ENCODE measurements around the gene RSL1D1. TPM values are rescaled to one million over a fixed set of nuclear protein-coding genes. Genes with fewer than 3 reads are reported as not detected.

The RSL1D1 gene
- total RNA-seq, 3 donors from 2014 or later = 81.9 to 116 (median 82.0) TPM

DNA sequence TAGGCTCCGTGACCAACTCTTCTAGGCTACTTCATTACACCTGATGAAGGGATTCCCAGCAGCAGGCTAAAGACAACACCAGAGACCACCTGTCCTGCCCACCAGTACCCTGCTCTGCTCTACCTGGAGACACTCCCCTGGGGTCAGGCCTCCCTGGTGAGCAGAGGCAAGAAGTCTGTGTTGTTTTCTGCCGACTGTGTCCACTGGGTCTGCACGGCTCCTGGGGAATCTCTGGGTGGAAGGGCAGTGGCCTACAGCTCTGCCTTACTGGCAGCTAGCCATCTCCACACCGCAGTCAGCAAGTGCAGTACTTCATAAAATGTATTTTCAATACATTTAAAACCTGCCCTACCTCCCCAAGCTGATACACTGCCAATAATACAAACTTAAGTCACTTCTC, 6.8 kb downstream of the RSL1D1 start:
- H3K9me3 ChIP-seq = no peaks in the 10 kb centered on the region
- intact Hi-C loops (cut with DNase I, micrococcal nuclease) = no loop called here
- peaks cover 8% of the 10 kb centered on the region for H3K36me3 ChIP-seq (ENCODE audit: low read depth)
- ATAC-seq (no peak), DNase-seq (no peak)
- no peaks in the 10 kb centered on the region for H3K4me1 ChIP-seq (ENCODE audit: low read depth)
- TF ChIP-seq, protein P1, sequence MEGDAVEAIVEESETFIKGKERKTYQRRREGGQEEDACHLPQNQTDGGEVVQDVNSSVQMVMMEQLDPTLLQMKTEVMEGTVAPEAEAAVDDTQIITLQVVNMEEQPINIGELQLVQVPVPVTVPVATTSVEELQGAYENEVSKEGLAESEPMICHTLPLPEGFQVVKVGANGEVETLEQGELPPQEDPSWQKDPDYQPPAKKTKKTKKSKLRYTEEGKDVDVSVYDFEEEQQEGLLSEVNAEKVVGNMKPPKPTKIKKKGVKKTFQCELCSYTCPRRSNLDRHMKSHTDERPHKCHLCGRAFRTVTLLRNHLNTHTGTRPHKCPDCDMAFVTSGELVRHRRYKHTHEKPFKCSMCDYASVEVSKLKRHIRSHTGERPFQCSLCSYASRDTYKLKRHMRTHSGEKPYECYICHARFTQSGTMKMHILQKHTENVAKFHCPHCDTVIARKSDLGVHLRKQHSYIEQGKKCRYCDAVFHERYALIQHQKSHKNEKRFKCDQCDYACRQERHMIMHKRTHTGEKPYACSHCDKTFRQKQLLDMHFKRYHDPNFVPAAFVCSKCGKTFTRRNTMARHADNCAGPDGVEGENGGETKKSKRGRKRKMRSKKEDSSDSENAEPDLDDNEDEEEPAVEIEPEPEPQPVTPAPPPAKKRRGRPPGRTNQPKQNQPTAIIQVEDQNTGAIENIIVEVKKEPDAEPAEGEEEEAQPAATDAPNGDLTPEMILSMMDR (IDR thresholded peaks at IDR 0.05) = no peak
- no peak overlapping the region for H3K4me3 ChIP-seq

DNA sequence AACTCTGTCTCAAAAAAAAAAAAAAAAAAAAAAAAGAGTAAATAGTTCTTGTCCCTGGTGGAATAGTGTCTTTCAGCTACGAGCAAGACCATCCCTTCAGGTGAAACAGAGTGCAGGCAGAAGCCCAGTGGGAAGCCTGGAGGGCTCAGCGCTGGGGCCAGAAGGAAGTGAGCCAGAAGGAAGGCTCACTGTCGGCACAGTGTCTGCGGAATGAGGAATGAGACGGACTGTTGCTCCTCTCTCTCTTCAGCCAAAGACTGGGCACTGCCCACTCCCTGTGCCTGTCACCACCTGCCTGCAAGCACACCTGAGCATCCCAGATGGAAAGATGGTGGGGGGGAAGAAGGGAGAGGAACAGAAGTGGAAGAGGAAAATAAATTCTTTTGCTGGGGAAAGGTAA, 7.5 kb downstream of the RSL1D1 start:
- no peak for ATAC-seq
- H3K36me3 ChIP-seq (ENCODE audit: low read depth) = peaks cover 8% of the 10 kb centered on the region

DNA sequence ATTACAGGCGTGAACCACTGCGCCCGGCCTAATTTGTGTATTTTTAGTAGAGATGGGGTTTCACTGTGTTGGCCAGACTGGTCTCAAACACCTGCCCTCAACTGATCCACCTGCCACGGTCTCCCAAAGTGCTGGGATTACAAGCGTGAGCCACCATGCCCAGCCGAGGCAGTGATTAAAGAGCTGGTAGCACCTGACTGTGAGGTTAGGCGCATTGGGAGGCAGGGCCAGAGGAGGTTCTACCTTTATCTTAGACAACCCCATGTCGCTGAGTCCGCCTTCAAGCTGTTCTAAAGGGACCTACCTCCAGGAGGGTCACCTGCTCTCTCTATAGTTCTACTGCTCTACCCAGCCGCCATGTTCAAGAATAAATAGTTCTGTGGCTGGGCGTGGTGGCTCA, 8.1 kb downstream of the RSL1D1 start:
- Histone ChIP-seq H3K4me1 (ENCODE audit: low read depth) (no peaks in the 10 kb centered on the region), H3K9me3 (no peaks in the 10 kb centered on the region), H3K36me3 (ENCODE audit: low read depth) (peaks cover 8% of the 10 kb centered on the region), H3K4me3 (no peak overlapping the region)
- ATAC-seq (no peak), DNase-seq (no peak)
- TF ChIP-seq, protein P1 (IDR thresholded peaks at IDR 0.05) = no peak
- intact Hi-C loops (cut with DNase I, micrococcal nuclease) = no loop called here

More for the DNA sequence above, 7.5 kb downstream of the RSL1D1 start:
- H3K4me1 ChIP-seq (ENCODE audit: low read depth) = no peaks in the 10 kb centered on the region
- H3K4me3 ChIP-seq = no peak overlapping the region
- no peak for DNase-seq
- intact Hi-C loops (cut with DNase I, micrococcal nuclease) = no loop called here
- TF ChIP-seq, protein P1 (IDR thresholded peaks at IDR 0.05) = no peak
- no peaks in the 10 kb centered on the region for H3K9me3 ChIP-seq

DNA sequence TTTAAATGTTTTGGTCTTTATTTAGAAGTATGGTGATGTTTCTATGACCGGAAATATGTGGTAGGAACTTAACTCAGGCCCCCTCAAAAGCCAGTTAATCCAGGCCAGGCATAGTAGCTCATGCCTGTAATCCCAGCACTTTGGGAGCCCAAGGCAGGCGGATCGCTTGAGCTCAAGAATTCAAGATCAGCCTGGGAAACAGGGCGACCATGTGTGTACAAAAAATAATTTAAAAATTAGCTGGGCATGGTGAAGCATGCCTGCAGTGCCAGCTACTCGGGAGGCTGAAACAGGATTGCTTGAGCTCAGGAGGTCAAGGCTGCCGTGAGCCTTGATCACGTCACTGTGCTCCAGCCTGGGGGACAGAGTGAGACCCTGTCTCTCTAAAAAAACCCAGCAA, 10.3 kb downstream of the RSL1D1 start:
- Histone ChIP-seq H3K4me3 (no peak overlapping the region), H3K36me3 (ENCODE audit: low read depth) (peaks cover 17% of the 10 kb centered on the region), H3K4me1 (ENCODE audit: low read depth) (no peaks in the 10 kb centered on the region), H3K9me3 (no peaks in the 10 kb centered on the region)
- no peak for DNase-seq
- TF ChIP-seq, protein P1 (IDR thresholded peaks at IDR 0.05) = no peak
- no peak for ATAC-seq
- intact Hi-C loops (cut with DNase I, micrococcal nuclease) = no loop called here

DNA sequence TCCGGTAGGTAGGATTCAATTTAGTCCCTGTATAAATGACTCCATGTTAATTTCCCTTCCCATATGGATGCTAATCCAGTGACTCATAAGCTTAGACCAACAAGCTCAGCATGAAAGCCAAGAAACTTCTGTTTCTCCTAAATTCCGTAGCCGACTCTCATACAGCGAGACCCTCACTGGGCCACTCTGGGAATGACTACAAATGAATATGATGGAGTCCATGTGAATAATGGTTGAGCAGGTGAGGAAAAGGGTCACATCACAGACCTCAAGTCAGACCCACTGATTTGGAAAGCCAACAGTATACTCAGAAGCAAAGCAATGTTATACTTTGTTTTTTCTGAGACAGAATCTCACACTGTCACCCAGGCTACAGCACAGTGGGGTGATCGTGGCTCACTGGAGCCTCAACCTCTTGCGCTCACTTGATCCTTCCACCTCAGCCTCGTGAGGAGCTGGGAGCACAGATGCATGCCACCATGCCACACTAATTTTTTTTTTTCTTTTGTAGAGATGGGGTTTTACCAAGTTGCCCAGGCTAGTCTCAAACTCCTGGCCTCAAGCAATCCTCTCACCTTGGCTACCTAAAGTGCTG, 14.6 kb downstream of the RSL1D1 start:
- H3K4me3 ChIP-seq = no peak overlapping the region
- DNase-seq (no peak), ATAC-seq (no peak)
- TF ChIP-seq, protein P1 (IDR thresholded peaks at IDR 0.05) = no peak
- peaks cover 17% of the 10 kb centered on the region for H3K36me3 ChIP-seq (ENCODE audit: low read depth)
- intact Hi-C loops (cut with DNase I, micrococcal nuclease) = loop anchor here (10.0 kb wide), 2 partner anchors 312 to 442 kb away; a partner anchor contains a TSS
- no peaks in the 10 kb centered on the region for H3K4me1 ChIP-seq (ENCODE audit: low read depth)
- H3K9me3 ChIP-seq = no peaks in the 10 kb centered on the region

Data from mucosa of descending colon (tissue), 3 donors.